PFSK-1 (cell line): ENCODE data around the gene VGLL4.

Experiments used
- POLR2AphosphoS5 ChIP-seq: IDR thresholded peaks from 2 replicates; pipeline ENCODE4 v1.6.1; 2012; ENCODE audit warnings: low read depth, mild to moderate bottlenecking, control low read depth, low read length, moderate library complexity
- SIN3A ChIP-seq: IDR thresholded peaks from 2 replicates; pipeline ENCODE4 v1.6.1; 2012; ENCODE audit warnings: mild to moderate bottlenecking, low read length, moderate library complexity, borderline replicate concordance; ENCODE audit not compliant: insufficient read depth
- TAF1 ChIP-seq: IDR thresholded peaks from 2 replicates; pipeline ENCODE4 v1.6.1; 2012; ENCODE audit warnings: low read length, control low read depth, borderline replicate concordance; ENCODE audit not compliant: insufficient read depth
- TF ChIP-seq, protein P1 (sequence below), 2 experiments: IDR thresholded peaks; 2 replicates each; pipeline versions ENCODE4 v1.6.1 to v1.8.0; 2011 to 2012; ENCODE audit warnings: low read depth in 2 of 2, low read length in 2 of 2, control low read depth in 1 of 2, inconsistent platforms in 1 of 2, mild to moderate bottlenecking in 1 of 2, moderate library complexity in 1 of 2; ENCODE audit not compliant: insufficient read depth in 1 of 2

GRCh38 chr3:11651477-11651876, 7.8 kb upstream of the VGLL4 start:
- TF ChIP-seq POLR2AphosphoS5 (no peak), SIN3A (no peak), TAF1 (no peak)
- TF ChIP-seq, protein P1, sequence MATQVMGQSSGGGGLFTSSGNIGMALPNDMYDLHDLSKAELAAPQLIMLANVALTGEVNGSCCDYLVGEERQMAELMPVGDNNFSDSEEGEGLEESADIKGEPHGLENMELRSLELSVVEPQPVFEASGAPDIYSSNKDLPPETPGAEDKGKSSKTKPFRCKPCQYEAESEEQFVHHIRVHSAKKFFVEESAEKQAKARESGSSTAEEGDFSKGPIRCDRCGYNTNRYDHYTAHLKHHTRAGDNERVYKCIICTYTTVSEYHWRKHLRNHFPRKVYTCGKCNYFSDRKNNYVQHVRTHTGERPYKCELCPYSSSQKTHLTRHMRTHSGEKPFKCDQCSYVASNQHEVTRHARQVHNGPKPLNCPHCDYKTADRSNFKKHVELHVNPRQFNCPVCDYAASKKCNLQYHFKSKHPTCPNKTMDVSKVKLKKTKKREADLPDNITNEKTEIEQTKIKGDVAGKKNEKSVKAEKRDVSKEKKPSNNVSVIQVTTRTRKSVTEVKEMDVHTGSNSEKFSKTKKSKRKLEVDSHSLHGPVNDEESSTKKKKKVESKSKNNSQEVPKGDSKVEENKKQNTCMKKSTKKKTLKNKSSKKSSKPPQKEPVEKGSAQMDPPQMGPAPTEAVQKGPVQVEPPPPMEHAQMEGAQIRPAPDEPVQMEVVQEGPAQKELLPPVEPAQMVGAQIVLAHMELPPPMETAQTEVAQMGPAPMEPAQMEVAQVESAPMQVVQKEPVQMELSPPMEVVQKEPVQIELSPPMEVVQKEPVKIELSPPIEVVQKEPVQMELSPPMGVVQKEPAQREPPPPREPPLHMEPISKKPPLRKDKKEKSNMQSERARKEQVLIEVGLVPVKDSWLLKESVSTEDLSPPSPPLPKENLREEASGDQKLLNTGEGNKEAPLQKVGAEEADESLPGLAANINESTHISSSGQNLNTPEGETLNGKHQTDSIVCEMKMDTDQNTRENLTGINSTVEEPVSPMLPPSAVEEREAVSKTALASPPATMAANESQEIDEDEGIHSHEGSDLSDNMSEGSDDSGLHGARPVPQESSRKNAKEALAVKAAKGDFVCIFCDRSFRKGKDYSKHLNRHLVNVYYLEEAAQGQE (IDR thresholded peaks at IDR 0.05; ENCODE audit: insufficient read depth in 1 of 2, low read depth in 2 of 2, low read length in 2 of 2): no peak
